Daoy (cell line): ENCODE data around the gene PRPF6. TPM values are rescaled to one million over a fixed set of nuclear protein-coding genes. Genes with fewer than 3 reads are reported as not detected.
"Not testable (repeated sequence)": the region's sequence is repeated elsewhere in the genome, so short reads cannot be mapped to it uniquely, and the experiment has no call there.

Experiments used
- DNase-seq: peaks from one replicate; pipeline ENCODE4 v3.0.0-alpha.2; 2015; ENCODE audit warnings: low read depth
- total RNA-seq: library from RNA; depleted of rRNA; stranded (reverse); fragments of >200 nt; shearing (Covaris generic); gene quantifications from 2 replicates; pipeline ENCODE4 v1.2.3, GENCODE V29; 2014

Gene PRPF6
- total RNA-seq, 1 experiment from 2014 or later = 82.7 TPM

- peak; percentile 13 for DNase-seq
Observed at GRCh38 chr20:63972312-63973159, 8.4 kb upstream of the PRPF6 start.

GRCh38 chr20:63973160-63973479, 7.8 kb upstream of the PRPF6 start:
- no peak for DNase-seq

- peak; percentile 89 for DNase-seq
Observed at GRCh38 chr20:63973636-63974401, 7.1 kb upstream of the PRPF6 start.

DNA sequence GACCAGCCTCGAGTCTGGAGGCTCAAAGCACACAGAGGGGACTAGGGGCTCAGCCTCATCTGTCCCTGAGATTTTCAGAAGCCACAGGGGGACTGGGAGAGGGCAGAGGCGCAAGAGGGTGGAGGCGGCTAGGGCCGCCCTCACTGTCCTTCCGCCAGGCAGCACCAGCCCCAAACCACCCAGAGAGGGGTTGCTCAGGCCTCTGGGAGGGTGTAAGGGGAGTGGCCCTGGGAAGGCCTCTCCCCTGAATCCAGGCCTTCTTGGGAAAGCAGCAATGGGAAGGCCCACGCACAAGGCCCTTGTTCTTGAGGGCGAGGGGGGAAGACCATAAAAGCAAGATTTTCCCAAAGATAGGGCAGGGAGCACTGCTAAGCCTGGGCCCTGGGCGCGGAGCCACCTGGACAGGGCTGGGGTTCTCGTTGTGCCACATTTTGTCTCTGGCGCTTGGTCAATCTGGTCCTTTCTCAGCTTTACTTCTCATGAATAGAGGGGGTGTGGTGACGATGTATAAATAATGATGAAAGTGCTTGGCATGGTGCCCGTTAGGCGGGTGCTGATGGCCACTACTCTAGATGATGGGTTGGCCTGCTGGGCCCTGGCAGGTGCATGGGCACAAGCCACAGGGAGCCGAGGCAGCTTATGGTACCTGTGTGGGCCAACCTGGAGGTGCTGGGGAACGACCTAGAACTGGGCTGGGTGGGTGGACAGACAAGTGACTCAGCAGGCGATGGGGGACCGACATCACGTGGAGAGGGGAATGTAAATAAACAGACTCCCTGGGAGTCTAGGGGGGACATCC, 6.3 kb upstream of the PRPF6 start:
- DNase-seq = peak; percentile 65

DNA sequence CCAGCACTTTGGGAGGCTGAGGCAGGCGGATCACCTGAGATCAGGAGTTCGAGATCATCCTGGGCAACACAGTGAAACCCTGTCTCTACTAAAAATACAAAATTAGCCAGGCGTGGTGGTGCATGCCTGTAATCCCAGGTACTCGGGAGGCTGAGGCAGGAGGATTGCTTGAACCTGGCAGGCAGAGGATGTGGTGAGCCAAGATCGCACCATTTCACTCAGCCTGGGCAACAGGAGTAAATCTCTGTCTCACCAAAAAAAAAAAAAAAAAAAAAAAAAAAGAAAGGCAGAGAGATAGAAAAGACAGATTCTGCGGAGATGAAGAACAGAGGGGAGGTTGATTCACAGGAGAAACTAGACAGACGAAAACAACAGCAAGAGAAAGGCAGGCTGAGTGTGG, 4.4 kb upstream of the PRPF6 start:
- not testable (repeated sequence) for DNase-seq

- DNase-seq = peak; percentile 5
Observed at GRCh38 chr20:63976980-63977738, 3.8 kb upstream of the PRPF6 start.

DNA sequence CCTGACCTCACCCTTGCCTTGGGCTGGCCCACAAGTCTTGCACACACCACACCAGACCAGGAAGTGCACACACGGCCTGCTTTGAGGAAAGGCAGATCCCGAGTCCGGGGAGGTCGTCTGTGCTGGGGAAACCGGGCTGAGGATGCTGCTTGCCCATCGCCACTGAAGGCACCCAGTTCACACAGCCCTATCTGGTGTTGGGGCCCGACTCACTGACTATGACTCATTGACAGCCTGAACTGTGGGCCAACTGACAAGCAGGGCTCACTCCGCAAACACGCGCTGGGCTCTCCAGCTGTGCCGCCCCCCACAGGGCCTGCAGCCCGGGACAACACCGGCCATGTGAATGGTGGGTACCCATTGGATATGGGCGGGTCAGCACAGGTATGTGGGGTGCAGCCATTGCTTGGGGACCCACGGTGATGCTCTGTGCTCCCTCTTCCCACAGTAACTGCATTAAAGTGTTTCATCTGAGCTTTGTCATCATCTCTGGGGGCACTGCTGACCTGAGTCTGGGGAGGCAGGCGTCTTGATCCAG, 3.1 kb upstream of the PRPF6 start:
- DNase-seq = peak; percentile 94

DNA sequence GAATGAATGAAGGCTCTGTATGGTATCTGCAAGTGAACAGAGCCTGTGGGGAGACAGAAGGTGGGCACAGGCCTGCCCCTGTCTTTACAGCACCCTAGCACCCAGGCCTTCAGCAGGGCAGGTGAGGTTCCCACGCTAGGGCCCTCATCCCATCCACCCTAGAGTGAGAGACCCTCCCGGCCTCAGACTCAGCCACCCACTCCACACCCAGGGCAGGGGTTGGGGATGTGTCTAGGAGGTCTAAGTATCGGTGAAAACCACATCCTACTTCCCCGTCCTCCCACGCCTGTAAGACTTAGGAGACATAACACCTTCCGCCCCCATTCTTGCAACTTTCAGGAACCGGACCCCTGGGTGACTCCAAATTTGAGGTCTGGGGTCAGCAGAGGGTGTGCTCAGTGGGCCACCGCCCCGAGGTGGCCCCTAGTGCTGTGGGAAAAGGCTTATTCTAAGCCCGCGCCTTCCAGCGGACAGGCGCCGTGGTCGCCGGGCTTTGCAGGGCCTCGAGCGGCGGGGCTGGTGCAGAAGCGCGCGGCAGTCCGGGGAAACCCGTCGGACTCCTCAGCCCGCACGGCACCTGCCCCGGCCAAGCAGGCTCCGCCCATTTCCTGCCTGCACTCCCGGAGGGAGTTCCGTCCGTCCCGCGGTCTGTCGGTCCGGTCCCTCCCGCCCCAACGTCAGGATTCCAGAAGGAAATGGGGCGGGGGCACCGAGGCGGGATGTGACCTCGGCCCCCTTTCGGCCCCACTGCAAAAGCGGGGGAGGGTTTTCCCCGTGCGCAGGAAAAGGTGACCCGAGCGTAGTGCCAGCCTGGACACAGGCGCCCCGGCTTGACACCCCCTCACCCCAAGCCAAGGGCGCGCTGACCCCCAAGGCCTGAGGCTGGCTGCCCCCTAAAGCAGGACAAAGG, 2.4 kb upstream of the PRPF6 start:
- DNase-seq = peak; percentile 87

DNA sequence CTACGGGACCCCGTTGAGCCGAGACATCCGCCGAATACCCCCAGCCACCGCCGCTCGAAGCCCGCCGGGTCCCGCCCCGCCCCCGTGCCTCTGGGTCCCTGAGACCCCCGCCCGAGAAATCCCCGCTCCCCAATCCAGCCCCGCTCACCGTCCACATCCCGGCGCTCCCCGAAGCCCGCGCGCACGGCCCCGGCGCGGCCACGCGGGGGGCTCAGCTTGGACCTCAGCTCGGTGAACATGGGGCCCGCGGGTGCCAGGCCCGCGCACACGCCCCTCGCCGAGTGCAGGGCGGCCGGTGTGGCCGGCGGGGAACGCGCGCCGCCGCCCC, 1.7 kb upstream of the PRPF6 start:
- no peak for DNase-seq

GRCh38 chr20:63979557-63980316, 1.2 kb upstream of the PRPF6 start, which contains the start of gene SAMD10:
Gene SAMD10 (minus strand): TSS chr20:63979642. CDS start chr20:63979467, 175 bp downstream.
- DNase-seq = peak; percentile 75

DNA sequence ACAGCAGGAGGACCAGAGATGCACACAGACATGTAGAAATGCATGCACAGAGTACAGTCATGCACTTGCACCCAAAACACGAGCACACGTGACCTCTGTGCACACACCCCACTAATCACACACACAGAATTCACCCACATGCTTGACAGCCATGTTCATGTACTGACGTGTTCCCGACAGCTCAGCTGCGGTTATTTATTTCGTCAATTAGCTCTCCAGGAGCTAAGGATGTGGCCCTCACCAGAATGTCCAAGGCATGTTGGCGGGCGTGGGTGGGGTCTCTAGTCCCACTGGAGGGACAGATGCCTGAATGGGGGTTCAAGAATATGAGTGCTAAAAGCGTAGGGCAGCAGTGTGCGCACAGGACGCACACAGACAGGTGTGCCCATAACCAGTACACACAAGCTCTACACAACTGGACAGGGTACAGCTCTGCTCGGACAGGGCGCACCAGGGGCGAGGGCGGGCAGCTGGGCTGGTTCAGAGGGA, 571 bp upstream of the PRPF6 start:
- DNase-seq = no peak

DNA sequence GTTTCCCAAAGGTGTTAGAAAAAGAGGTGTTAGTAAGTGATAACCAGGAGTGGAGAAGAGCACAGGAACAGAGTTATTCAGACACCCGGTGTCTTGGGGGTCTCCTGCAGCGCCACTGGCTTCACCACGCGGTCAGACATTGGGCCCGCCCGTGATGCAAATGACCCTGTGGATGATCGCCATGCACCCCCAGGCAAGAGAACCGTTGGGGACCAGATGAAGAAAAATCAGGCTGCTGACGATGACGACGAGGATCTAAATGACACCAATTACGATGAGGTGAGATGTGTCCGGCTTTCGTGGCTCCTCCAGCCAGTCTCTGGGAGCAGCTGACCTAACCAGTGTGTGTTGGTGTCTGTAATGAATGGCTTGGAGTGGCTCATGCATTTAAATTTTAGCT, 2.0 kb downstream of the PRPF6 start:
- DNase-seq = no peak

- no peak for DNase-seq
Observed at GRCh38 chr20:64000906-64001305, 20.0 kb downstream of the PRPF6 start.

DNA sequence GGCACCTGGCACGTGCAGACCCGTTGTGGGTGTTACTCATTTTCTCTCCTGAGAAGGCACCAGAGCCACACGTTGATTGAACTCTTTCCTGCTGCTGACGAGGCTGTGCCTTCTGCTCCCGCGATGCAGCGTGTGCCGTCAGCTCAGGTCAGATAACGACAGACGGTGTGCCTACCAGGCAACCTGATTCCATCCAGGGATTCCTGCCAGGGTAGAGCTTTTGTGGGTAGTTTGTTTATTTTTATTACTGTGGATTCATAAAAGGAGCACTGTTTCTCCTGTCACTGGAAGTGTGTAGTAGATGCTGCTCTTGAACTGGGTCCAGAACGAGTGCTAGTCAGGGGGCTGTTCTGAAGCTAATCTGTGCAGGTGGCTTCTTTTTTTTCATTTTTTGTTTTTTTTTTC, 20.7 kb downstream of the PRPF6 start:
- peak; percentile 75 for DNase-seq

- no peak for DNase-seq
Observed at GRCh38 chr20:64003960-64004725, 23.2 kb downstream of the PRPF6 start.

- no peak for DNase-seq
Observed at GRCh38 chr20:64005394-64005793, 24.5 kb downstream of the PRPF6 start.

DNA sequence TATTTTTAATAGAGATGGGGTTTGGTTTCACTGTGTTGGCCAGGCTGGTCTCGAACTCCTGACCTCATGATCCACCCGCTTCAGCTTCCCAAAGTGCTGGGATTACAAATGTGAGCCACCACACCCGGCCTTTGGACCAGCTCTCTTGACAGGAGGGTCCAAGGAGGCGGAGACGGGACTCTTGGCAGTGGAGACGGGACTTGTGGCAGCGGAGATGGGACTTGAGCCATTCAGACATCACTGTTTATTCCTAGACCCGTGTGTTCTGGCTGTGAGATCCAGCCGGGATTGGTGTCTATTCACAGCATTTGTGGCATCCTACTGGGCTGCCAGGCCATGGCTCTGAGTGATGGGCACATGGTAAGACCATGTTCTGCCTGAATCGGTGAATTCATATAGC, 25.6 kb downstream of the PRPF6 start:
- DNase-seq = no peak

GRCh38 chr20:64006902-64007301, 26.0 kb downstream of the PRPF6 start:
- DNase-seq = no peak
